NCI-H1048 (cell line): ENCODE measurements around the gene MRTFA.
A peak's percentile ranks its signal among the peaks of the same experiment; 100 is the strongest.
"Not testable (repeated sequence)": the region's sequence is repeated elsewhere in the genome, so short reads cannot be mapped to it uniquely, and the experiment has no call there.

Experiments
- DNase-seq: peaks from one replicate; lab custom pipeline; 2025; lab: John Stamatoyannopoulos, UW

The MRTFA gene

GRCh38 chr22:40636380-40637182 is at the start of gene MRTFA:
Gene MRTFA (minus strand): TSS chr22:40636719.
- peak; percentile 97 for DNase-seq

GRCh38 chr22:40685406-40685805 is 48.9 kb upstream of the MRTFA start:
- DNase-seq = no peak

DNA sequence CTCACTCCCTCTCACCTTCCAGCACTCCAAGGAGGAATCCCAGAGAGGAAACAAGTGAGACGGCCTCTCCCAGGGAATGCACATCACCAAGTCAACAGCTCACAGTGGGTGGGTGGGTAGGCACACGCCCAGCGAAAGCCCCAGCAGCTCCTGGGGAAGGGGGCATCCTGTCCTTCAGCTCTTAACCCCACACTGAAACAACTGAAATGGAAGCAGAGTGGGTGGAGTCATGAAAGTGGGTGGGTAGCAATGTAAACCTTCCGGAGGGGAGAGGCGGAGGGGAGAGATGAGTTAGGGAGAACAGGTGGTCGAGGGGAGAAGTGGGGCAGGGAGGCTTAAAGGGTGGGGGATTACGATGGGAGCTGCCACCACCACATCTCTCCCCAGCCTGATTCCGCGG is 48.2 kb upstream of the MRTFA start:
- no peak for DNase-seq

- DNase-seq = no peak
Observed at GRCh38 chr22:40681451-40681850, 44.9 kb upstream of the MRTFA start.

DNA sequence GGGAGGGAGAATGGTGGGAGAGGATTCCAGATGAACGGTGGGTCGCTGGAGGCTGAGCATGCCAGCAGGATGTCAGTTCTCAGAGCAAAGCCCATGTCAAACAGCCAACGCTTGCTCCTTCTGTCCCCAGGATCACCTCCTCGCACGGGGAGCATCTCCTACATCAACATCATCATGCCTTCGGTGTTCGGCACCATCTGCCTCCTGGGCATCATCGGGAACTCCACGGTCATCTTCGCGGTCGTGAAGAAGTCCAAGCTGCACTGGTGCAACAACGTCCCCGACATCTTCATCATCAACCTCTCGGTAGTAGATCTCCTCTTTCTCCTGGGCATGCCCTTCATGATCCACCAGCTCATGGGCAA is 44.3 kb upstream of the MRTFA start:
- DNase-seq = no peak

DNA sequence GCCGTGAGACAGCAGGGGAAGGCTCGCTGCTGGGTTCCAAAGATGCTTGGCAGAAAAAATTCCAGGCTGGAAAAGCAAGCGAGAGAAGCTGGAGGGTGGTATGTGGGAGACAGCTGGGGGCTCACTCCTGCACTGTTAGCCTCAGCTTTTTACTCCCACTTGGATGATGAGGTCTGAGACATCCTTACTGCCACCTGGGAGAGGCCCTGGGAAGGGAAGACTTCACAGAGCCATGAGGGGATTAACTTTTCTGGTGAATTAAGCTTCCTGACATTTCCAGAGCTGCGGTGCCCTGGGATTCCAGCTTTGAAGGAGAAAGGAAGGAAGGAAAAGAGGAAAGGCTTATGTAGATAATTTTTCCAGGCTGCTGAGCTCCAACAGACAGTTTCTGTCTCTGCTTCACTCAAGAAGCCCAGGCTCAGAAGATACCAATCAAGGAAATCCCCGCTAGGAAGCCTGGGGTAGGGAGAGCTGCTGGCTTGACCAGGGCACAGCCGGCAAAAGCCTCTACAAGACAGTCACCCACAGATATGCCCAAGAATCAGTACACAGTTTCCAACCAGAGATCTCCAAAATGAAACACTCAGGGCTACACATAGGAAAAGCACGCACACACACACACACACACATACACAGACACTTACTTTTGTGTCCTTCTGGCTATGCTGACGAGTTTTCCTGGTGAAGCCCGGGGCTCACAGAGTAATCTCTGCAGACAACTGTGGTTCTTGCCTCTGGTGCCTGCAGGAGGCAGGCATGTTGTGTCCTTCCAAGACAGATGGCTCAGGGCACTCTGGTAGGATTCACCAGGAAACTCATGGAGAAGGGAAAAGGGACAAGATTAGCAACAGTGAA is 43.7 kb upstream of the MRTFA start:
- DNase-seq = no peak

DNA sequence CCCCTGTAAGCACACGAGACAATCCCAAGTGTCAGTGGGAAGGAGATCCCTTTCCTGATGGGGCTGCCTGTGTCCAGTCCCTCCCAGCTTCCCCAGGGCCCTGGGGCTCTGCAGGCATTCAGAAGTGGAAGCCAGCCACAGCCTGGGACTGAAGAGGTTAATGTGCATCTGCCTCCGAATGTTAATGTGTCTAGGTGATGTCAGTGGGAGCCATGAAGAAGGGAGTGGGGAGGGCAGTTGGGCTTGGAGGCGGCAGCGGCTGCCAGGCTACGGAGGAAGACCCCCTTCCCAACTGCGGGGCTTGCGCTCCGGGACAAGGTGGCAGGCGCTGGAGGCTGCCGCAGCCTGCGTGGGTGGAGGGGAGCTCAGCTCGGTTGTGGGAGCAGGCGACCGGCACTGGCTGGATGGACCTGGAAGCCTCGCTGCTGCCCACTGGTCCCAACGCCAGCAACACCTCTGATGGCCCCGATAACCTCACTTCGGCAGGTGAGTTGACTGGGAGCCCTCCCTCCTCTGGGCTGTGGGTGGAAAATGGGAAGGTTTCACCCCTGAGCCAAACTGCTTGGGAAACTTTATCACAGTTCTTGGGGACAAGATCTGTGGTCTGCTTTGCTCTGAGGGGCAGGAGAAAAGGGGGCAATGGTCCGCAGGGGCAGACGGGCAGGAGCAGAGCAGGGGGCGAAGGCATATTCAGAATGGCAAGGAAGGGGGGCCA is 42.9 kb upstream of the MRTFA start, which contains the start of gene MCHR1:
TSS of gene MCHR1 (plus strand) at position 236 of the 715 bp plus-strand sequence. CDS start at position 405, 169 bp downstream.
- DNase-seq = no peak

DNA sequence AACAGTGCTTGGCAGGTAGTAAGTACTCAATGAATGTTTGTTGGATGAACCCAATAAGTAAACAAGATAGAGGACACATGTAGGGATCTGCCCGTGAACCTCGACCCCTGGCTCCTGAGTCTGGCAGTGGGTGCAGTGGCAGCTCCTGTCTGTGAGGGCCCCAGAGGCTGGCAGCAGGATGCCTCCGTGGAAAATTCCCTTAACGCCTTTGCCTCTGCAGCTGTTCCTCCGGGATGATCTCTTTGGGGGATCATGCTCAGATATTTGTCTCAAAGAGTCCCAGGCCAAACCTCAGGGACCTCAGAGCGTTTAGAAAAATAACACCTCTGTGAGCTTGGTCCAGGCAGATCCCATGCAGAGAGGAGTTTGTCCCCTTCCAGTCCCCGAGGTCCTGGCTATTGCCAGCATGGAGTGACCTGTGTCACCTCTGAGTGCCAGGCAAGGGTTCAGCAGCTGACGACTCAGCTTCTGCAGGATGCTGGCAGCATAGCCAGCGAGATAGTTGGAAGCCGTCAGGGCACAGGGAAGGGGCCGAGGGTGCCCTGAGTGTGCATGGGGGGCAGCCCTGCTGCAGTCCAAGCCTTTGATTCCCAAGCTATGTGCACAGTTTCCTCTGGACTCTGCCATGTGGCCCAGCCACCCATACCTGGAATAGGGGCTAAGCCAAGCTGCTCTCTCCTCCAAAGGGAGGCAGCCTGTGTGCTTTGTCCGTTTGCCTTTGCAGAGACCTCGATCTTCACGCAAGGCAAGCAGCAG is 42.2 kb upstream of the MRTFA start:
- no peak for DNase-seq

- DNase-seq = no peak
Observed at GRCh38 chr22:40676644-40677043, 40.1 kb upstream of the MRTFA start.

DNA sequence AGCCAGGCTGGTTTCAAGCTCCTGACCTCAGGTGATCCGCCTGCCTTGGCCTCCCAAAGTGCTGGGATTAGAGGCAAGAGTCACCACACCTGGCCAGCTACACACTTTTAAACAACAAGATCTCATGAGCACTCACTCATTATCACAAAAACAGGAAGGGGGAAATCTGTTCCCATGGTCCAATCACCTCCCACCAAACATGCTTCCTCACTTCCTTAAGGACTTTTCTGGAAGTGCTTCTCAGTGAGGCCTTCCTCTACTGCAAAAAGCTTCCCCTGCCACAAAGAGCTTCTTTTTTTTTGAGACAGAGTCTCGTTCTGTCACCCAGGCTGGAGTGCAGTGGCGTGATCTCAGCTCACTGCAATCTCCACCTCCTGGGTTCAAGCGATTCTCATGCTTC is 39.6 kb upstream of the MRTFA start:
- DNase-seq = not testable (repeated sequence)

DNA sequence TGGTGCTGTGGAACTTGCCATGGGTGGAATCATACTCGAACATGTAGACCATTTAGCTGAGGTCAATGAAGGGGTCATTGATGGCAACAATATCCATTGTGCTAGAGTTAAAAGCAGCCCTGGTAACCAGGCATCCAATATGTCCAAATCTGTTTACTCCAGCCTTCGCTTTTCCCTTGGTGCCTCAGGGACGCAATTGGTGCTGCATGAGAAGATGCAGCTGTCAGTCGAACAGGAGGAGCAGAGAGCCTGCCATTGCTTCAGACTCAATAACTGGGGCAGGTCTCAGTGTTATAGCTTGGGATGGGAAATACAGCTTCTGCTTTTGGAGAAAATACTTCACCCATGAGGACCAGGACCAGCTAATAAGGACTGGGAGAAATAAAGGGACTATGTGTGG is 37.8 kb upstream of the MRTFA start:
- no peak for DNase-seq

DNA sequence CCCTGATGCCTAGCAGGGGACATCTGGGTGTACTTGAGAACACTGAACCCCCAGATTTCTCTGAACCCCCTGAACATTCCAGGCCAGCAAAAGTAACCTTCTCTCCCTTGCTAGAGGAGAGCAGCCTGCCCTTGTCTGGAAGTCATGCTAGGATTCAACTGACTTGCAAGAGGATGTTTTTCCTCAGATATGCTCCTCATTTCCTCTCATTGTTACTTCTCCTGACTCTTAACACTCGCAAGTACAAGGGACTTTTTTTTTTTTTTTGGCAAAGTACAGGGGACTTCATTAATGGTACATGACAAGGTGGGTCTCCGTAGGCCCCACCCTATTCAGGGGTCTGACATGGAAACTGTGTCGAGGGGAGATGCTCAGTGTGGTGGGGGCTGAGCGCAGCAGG is 36.5 kb upstream of the MRTFA start:
- no peak for DNase-seq

DNA sequence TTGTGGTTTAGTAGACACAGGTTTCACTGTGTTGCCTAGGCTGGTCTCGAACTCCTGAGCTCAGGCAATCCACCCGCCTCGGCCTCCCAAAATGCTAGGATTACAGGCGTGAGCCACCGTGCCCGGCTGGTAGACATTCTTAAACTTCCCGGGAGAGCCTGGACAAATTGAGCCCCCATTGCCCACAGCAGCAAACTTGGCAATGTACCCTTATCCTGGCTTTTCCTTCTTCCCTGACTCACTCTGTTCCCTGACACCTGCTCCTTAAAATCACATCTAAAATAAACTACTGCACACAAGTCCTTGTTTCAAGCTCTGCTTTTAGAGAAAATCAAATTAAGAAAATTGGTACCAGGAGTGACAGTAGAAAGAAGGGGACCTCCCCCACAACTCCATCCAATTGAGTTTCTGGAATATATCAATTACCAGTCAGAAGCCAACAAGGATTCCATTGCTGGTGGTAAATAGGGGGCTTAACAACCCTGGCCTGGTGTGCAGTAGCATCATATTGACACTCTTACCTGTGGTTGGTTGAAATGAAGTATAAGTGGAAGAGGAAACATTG is 35.4 kb upstream of the MRTFA start:
- DNase-seq = no peak

GRCh38 chr22:40671369-40671768 is 34.9 kb upstream of the MRTFA start:
- DNase-seq = no peak

DNA sequence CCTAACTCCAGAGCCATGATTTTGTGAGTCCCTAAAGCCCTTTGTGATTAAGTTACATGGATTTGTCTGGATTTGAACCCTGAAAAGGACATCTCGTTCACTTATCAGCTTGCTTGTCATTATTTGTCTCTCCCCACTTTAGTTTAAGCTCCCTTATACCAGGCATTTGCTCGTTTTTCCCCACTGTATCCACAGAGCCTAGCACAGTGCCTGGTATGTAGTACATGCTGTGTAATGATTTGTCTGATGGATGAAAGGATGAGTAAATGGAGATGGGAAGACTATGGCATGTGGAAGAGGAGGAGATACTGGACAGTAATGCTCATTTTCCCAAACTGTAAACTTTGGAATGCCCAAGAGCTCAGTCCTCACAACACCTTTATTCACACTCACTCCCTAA is 33.5 kb upstream of the MRTFA start:
- no peak for DNase-seq

DNA sequence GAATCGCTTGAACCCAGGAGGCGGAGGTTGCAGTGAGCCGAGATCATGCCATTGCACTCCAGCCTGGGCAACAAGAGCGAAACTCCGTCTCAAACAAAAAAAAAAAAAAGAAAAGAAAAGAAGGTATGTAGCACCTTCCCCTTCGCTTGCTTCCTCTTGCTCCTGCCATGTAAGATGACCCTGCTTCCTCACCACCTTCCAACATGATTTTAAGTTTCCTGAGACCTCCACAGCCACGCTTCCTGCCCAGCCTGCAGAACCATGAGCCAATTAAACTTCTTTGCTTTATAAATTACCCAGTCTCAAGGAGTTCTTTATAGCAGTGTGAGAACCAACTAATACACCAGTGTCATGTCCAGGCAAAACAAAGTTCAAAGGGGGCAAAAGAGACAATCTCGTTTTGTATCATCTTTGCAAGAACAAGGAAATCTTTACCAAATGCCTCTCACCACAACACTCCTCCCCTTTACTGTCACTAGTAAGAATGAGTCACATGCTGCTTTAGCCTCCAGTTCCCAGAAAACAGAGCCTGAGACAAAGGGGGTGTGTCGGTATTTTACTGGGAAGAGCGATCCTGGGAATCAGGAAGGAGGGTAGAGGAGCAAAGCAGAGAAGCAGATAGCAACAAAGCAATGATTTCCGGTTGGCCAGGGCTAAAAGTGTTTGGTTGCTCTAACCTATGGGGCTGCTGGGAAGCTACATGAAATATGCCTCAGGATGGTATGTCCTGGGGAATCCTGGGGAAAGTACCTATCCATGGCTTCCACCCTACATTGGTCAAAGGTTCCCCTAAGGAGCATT is 32.3 kb upstream of the MRTFA start:
- no peak for DNase-seq

GRCh38 chr22:40666151-40666848 is 29.8 kb upstream of the MRTFA start:
- no peak for DNase-seq

DNA sequence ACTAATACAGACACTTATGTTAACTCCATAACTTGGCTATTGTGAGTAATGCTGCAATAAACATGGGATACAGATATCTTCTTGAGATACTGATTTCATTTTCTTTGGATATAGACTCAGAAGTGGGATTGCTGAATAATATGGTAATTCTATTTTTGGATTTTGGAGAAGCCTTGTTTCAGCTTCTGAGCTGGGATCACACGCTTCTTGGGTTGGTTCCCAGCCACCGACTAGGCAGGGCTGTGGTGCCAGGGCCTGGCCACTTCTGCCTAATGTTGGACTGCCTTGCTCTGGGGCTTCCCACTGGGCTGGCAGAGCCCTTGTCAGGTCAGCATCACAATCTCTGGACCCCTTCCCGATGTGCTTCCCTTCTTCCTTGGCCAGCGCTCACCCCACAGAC is 28.8 kb upstream of the MRTFA start:
- no peak for DNase-seq

DNA sequence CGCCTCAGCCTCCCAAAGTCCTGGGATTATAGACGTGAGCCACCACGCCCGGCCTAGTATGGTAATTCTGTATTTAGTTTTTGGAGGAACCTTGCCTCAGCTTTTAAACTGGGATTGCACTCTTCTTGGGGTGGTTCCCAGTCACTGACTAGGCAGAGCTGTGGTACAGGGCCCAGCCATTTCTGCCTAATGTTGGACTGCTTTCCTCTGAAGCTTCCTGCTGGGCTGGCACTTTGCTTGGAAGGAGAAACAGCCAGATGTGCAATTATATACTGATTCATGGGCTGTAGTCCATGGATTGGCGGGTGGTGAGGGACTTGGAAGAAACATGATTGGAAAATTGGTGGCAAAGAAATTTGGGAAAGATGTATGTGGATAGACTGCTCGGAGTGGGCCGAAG is 25.2 kb upstream of the MRTFA start:
- no peak for DNase-seq

GRCh38 chr22:40660730-40661129 is 24.2 kb upstream of the MRTFA start:
- DNase-seq = no peak
